SW480 (cell line): ENCODE data around the gene SLC12A8.

Experiments
- DNase-seq: peaks from one replicate; pipeline ENCODE4 v3.0.0-alpha.2; 2016; ENCODE audit warnings: low spot score

SLC12A8 gene

GRCh38 chr3:125186261-125186787, 26.2 kb downstream of the SLC12A8 start:
- DNase-seq = no peak

GRCh38 chr3:125185805-125186204, 26.7 kb downstream of the SLC12A8 start:
- DNase-seq = no peak

- DNase-seq = no peak
Measured at GRCh38 chr3:125179884-125180240, 32.7 kb downstream of the SLC12A8 start.

GRCh38 chr3:125179143-125179883, 33.2 kb downstream of the SLC12A8 start:
- DNase-seq = no peak

GRCh38 chr3:125177746-125178145, 34.8 kb downstream of the SLC12A8 start:
- no peak for DNase-seq

- DNase-seq = no peak
Measured at GRCh38 chr3:125175295-125176078, 37.1 kb downstream of the SLC12A8 start.

GRCh38 chr3:125172346-125172745, 40.2 kb downstream of the SLC12A8 start:
- DNase-seq = no peak

- DNase-seq = no peak
Measured at GRCh38 chr3:125168711-125169393, 43.7 kb downstream of the SLC12A8 start.

GRCh38 chr3:125166599-125167136, 45.9 kb downstream of the SLC12A8 start:
- no peak for DNase-seq

GRCh38 chr3:125165948-125166553, 46.5 kb downstream of the SLC12A8 start:
- DNase-seq = no peak

GRCh38 chr3:125165189-125165947, 47.2 kb downstream of the SLC12A8 start:
- no peak for DNase-seq

- DNase-seq = no peak
Measured at GRCh38 chr3:125163739-125164601, 48.6 kb downstream of the SLC12A8 start.

- DNase-seq = no peak
Measured at GRCh38 chr3:125161607-125162219, 50.8 kb downstream of the SLC12A8 start.

- no peak for DNase-seq
Measured at GRCh38 chr3:125160606-125161371, 51.8 kb downstream of the SLC12A8 start.

- no peak for DNase-seq
Measured at GRCh38 chr3:125157183-125157582, 55.4 kb downstream of the SLC12A8 start.

- no peak for DNase-seq
Measured at GRCh38 chr3:125156456-125156855, 56.1 kb downstream of the SLC12A8 start.

GRCh38 chr3:125154800-125155269, 57.7 kb downstream of the SLC12A8 start:
- no peak for DNase-seq

GRCh38 chr3:125154110-125154509, 58.4 kb downstream of the SLC12A8 start:
- DNase-seq = no peak

GRCh38 chr3:125152951-125153350, 59.6 kb downstream of the SLC12A8 start:
- DNase-seq = no peak
